Astrocyte (in vitro differentiated cells and primary cell): ENCODE measurements around the gene PPM1B.

Experiments used
- EZH2 ChIP-seq: IDR thresholded peaks from 2 replicates; pipeline ENCODE4 v1.6.1; 2012; ENCODE audit warnings: mild to moderate bottlenecking, low read length, inconsistent platforms; ENCODE audit not compliant: insufficient read depth
- TF ChIP-seq, protein P1 (sequence below): IDR thresholded peaks from 2 replicates; pipeline ENCODE4 v1.5.1; 2011; ENCODE audit warnings: low read depth, mild to moderate bottlenecking, inconsistent platforms, low read length, moderate library complexity; ENCODE audit not compliant: insufficient read depth

DNA sequence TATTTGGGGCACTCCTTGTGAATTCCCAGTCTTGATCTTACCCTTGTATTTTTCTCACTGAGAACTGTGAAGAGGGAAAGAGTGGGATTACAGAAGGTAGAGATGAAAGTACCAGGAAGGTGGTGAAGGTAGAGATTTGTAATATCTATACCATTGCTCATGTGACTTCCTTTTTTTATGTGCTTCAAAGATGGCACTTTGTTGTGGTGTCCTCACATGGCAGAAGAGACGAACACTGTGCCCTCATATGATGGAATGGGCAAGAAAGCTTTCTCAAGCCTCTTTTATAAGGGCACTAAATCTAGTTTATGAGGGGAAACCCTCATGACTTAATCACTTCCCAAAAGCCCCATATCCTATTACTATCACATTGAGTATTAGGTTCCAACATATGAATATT, 28.9 kb upstream of the PPM1B start:
- TF ChIP-seq, protein P1, sequence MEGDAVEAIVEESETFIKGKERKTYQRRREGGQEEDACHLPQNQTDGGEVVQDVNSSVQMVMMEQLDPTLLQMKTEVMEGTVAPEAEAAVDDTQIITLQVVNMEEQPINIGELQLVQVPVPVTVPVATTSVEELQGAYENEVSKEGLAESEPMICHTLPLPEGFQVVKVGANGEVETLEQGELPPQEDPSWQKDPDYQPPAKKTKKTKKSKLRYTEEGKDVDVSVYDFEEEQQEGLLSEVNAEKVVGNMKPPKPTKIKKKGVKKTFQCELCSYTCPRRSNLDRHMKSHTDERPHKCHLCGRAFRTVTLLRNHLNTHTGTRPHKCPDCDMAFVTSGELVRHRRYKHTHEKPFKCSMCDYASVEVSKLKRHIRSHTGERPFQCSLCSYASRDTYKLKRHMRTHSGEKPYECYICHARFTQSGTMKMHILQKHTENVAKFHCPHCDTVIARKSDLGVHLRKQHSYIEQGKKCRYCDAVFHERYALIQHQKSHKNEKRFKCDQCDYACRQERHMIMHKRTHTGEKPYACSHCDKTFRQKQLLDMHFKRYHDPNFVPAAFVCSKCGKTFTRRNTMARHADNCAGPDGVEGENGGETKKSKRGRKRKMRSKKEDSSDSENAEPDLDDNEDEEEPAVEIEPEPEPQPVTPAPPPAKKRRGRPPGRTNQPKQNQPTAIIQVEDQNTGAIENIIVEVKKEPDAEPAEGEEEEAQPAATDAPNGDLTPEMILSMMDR = no peak
- TF ChIP-seq EZH2 = no peak
